Ishikawa (cell line): Measurements from ENCODE around the gene PXN.

Experiments used
- CEBPB ChIP-seq: IDR thresholded peaks from 2 replicates; pipeline ENCODE4 v1.6.1; 2012
- CREB1 ChIP-seq: IDR thresholded peaks from 2 replicates; pipeline ENCODE4 v1.6.1; 2012; ENCODE audit warnings: low read depth
- EGR1 ChIP-seq: IDR thresholded peaks from 2 replicates; pipeline ENCODE4 v1.6.1; 2012
- EP300 ChIP-seq: IDR thresholded peaks from 2 replicates; pipeline ENCODE4 v1.6.1; 2012; ENCODE audit warnings: borderline replicate concordance
- FOXM1 ChIP-seq: IDR thresholded peaks from 2 replicates; pipeline ENCODE4 v1.6.1; 2012; ENCODE audit warnings: low read depth, borderline replicate concordance
- MAX ChIP-seq: IDR thresholded peaks from 2 replicates; pipeline ENCODE4 v1.6.1; 2012
- NFIC ChIP-seq: IDR thresholded peaks from 2 replicates; pipeline ENCODE4 v1.6.1; 2012
- RAD21 ChIP-seq: IDR thresholded peaks from 2 replicates; pipeline ENCODE4 v1.6.1; 2012; ENCODE audit warnings: low read depth
- REST ChIP-seq: IDR thresholded peaks from 2 replicates; pipeline ENCODE4 v1.6.1; 2012; ENCODE audit warnings: low read depth, mild to moderate bottlenecking
- TAF1 ChIP-seq: IDR thresholded peaks from 2 replicates; pipeline ENCODE4 v1.6.1; 2012; ENCODE audit warnings: low read depth, mild to moderate bottlenecking
- TCF12 ChIP-seq: IDR thresholded peaks from 2 replicates; pipeline ENCODE4 v1.6.1; 2012; ENCODE audit warnings: low read depth
- TEAD4 ChIP-seq: IDR thresholded peaks from 2 replicates; pipeline ENCODE4 v1.6.1; 2012
- USF1 ChIP-seq: IDR thresholded peaks from 2 replicates; pipeline ENCODE4 v1.6.1; 2012
- YY1 ChIP-seq: IDR thresholded peaks from 2 replicates; pipeline ENCODE4 v1.6.1; 2012; ENCODE audit warnings: low read depth
- ZBTB7A ChIP-seq: IDR thresholded peaks from 2 replicates; pipeline ENCODE4 v1.6.1; 2012; ENCODE audit warnings: low read depth

PXN gene

GRCh38 chr12:120228041-120228290 lies 37.6 kb downstream of the PXN start:
- TF ChIP-seq ZBTB7A, result no peak
- no peak for TF ChIP-seq REST
- TF ChIP-seq RAD21, result no peak
- no peak for TF ChIP-seq TAF1
- no peak for TF ChIP-seq EGR1
- no peak for TF ChIP-seq NFIC
- no peak for TF ChIP-seq YY1
- TF ChIP-seq EP300, result no peak
- TF ChIP-seq MAX, result no peak
- no peak for TF ChIP-seq FOXM1
- no peak for TF ChIP-seq CEBPB
- no peak for TF ChIP-seq TEAD4
- TF ChIP-seq USF1, result no peak
- TF ChIP-seq CREB1, result no peak
- TF ChIP-seq TCF12, result no peak

GRCh38 chr12:120227233-120228040 lies 38.1 kb downstream of the PXN start:
- TF ChIP-seq EP300 (no peak), CREB1 (no peak), USF1 (no peak), CEBPB (no peak), ZBTB7A (no peak), TEAD4 (no peak), TCF12 (no peak)

GRCh38 chr12:120225852-120226640 lies 39.5 kb downstream of the PXN start:
- TF ChIP-seq YY1 (no peak), MAX (no peak), TAF1 (no peak), FOXM1 (no peak), RAD21 (no peak), EP300 (no peak), EGR1 (no peak), TEAD4 (no peak), CEBPB (no peak), ZBTB7A (no peak), NFIC (no peak), CREB1 (no peak), REST (no peak), USF1 (no peak), TCF12 (no peak)

GRCh38 chr12:120225200-120225558 lies 40.4 kb downstream of the PXN start:
- TF ChIP-seq NFIC (no peak), ZBTB7A (no peak), TCF12 (no peak), CEBPB (no peak), RAD21 (no peak), MAX (no peak), EP300 (no peak; the same call in 1 of the 2 replicates), REST (no peak), EGR1 (no peak), USF1 (no peak), FOXM1 (no peak), TAF1 (no peak), CREB1 (no peak), YY1 (no peak), TEAD4 (no peak)
